ENCODE measurements around the gene C16orf92.

DNA sequence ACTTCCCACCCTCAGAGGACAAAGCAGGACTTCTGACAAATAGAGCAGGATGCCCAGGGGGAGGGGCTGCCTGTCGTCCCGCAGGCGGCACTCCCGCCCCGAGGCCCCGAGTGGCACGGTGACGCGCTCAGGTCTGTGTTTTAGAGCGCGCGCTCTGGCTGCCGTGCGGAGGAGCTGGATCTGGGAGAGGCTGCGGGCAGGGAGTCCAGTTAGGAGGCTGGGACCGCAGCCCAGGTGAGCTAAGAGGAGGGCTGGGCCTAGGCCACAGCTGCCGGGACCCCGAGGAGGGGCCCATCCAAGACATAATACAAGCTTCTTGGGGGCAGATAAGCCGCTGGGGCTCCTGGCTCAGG lies 18.6 kb upstream of the C16orf92 start:
- TF ChIP-seq JUND (IDR thresholded peaks at IDR 0.05) (no peak), YY1 (IDR thresholded peaks at IDR 0.05; ENCODE audit: extremely low read depth, insufficient replicate concordance, low read depth, low read length) (no peak), ZNF274 (IDR thresholded peaks at IDR 0.05; ENCODE audit: low read depth, low read length) (no peak), CBX3 (IDR thresholded peaks at IDR 0.05; ENCODE audit: low read depth) (no peak), SP1 (IDR thresholded peaks at IDR 0.05; ENCODE audit: low read depth) (no peak), POLR2AphosphoS5 (IDR thresholded peaks at IDR 0.05; ENCODE audit: low read depth, low read length) (no peak), CEBPB (IDR thresholded peaks at IDR 0.05; ENCODE audit: low read depth) (no peak)
- TF ChIP-seq, protein P1, sequence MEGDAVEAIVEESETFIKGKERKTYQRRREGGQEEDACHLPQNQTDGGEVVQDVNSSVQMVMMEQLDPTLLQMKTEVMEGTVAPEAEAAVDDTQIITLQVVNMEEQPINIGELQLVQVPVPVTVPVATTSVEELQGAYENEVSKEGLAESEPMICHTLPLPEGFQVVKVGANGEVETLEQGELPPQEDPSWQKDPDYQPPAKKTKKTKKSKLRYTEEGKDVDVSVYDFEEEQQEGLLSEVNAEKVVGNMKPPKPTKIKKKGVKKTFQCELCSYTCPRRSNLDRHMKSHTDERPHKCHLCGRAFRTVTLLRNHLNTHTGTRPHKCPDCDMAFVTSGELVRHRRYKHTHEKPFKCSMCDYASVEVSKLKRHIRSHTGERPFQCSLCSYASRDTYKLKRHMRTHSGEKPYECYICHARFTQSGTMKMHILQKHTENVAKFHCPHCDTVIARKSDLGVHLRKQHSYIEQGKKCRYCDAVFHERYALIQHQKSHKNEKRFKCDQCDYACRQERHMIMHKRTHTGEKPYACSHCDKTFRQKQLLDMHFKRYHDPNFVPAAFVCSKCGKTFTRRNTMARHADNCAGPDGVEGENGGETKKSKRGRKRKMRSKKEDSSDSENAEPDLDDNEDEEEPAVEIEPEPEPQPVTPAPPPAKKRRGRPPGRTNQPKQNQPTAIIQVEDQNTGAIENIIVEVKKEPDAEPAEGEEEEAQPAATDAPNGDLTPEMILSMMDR (IDR thresholded peaks at IDR 0.05 in 2 of 3, conservative IDR thresholded peaks at IDR 0.05 in 1 of 3; ENCODE audit: borderline replicate concordance in 1 of 3, insufficient read depth in 1 of 3, low read depth in 2 of 3, low read length in 2 of 3): no peak
